Activated naive CD8-positive, alpha-beta T cell treated with anti-CD3 and anti-CD28 coated beads, Interleukin-2, amount 50 U/mL, for 16 hours (primary cell): ENCODE data around the gene LDLRAP1.

Source experiments
- DNase-seq: peaks from one replicate; pipeline ENCODE4 v3.0.0-alpha.2; 2020; ENCODE audit warnings: low read depth, low spot score

LDLRAP1 gene

GRCh38 chr1:25562101-25562927, 18.9 kb downstream of the LDLRAP1 start:
- DNase-seq, result peak; percentile 48

- DNase-seq, result no peak
Observed at GRCh38 chr1:25562928-25563283, 19.5 kb downstream of the LDLRAP1 start.

- no peak for DNase-seq
Observed at GRCh38 chr1:25563330-25564215, 20.2 kb downstream of the LDLRAP1 start.

- no peak for DNase-seq
Observed at GRCh38 chr1:25564777-25565574, 21.6 kb downstream of the LDLRAP1 start.

- DNase-seq, result no peak
Observed at GRCh38 chr1:25565626-25566025, 22.2 kb downstream of the LDLRAP1 start.

- no peak for DNase-seq
Observed at GRCh38 chr1:25566176-25566729, 22.8 kb downstream of the LDLRAP1 start.

- DNase-seq, result peak; percentile 21
Observed at GRCh38 chr1:25566730-25567341, 23.4 kb downstream of the LDLRAP1 start.

- no peak for DNase-seq
Observed at GRCh38 chr1:25567710-25568089, 24.3 kb downstream of the LDLRAP1 start.

GRCh38 chr1:25568090-25568833, 24.9 kb downstream of the LDLRAP1 start:
- DNase-seq, result no peak

- DNase-seq, result no peak
Observed at GRCh38 chr1:25568834-25569596, 25.6 kb downstream of the LDLRAP1 start.

- no peak for DNase-seq
Observed at GRCh38 chr1:25569597-25570396, 26.4 kb downstream of the LDLRAP1 start.

GRCh38 chr1:25570798-25571521, 27.6 kb downstream of the LDLRAP1 start:
- DNase-seq, result no peak

GRCh38 chr1:25571522-25571970, 28.1 kb downstream of the LDLRAP1 start:
- no peak for DNase-seq

- DNase-seq, result no peak
Observed at GRCh38 chr1:25572107-25572506, 28.7 kb downstream of the LDLRAP1 start.

GRCh38 chr1:25572708-25573590, 29.5 kb downstream of the LDLRAP1 start:
- no peak for DNase-seq

GRCh38 chr1:25573591-25573930, 30.2 kb downstream of the LDLRAP1 start:
- DNase-seq, result no peak

GRCh38 chr1:25573961-25574360, 30.6 kb downstream of the LDLRAP1 start:
- DNase-seq, result no peak
